ENCODE results near the gene SNAP23.

Gene SNAP23

GRCh38 chr15:42558739-42559138 is 63.3 kb downstream of the SNAP23 start:
- Mint-ChIP-seq H3K4me3 (no peak overlapping the region), H3K27me3 (no peaks in the 10 kb centered on the region), H3K4me1 (peaks cover 9% of the 10 kb centered on the region), H3K36me3 (peaks cover 28% of the 10 kb centered on the region), H3K27ac (no peak overlapping the region), H3K9me3 (no peaks in the 10 kb centered on the region)
- CTCF ChIA-PET = no interaction called here
- no peak for DNase-seq

GRCh38 chr15:42575188-42576039 is 80.0 kb downstream of the SNAP23 start, which contains the start of gene STARD9:
STARD9 (plus strand) TSS chr15:42575606; CDS start chr15:42575716, 110 bp downstream.
- Mint-ChIP-seq H3K36me3 (peaks cover 5% of the 10 kb centered on the region), H3K4me3 (peak within 1 kb of the TSS; percentile 89), H3K27ac (peak within 1 kb of the TSS; percentile 89), H3K4me1 (peaks cover 43% of the 10 kb centered on the region), H3K27me3 (peaks cover 56% of the 10 kb centered on the region), H3K9me3 (no peaks in the 10 kb centered on the region)
- CTCF ChIA-PET = interaction anchor here (0.6 to 1.1 kb wide), 5 partner anchors 12 to 27 kb away, joined by 3 read pairs; partner anchors contain the start of genes HAUS2 and LRRC57
- peak; percentile 97 for DNase-seq

DNA sequence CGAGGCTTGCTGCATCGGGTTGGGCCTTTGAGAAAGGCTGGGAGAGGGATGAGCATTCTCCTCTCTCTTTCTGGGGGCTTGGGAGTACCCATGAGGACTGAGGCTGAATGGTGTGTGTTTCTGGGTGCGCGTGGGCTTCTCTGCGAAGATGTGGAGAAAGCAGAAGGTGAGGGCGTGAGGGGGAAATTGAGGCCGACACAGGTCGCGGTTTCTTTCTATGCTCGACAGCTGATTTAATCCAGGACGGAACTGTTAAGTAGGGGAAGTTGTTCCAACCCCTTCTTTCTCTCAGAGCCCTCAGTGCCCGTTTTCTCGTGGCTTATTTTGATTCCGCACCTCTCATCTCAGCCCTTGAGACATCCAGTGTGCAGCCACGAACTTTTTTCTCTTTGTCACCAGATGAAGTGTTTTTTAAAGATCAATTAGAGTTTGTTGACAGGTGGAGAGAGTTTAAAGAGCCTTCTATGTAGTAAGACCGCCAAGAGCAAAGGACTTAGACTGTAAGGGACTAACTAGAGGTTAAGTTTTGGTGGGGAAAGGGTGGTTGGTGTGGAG is 80.7 kb downstream of the SNAP23 start:
- CTCF ChIA-PET = interaction anchor here (0.9 to 1.1 kb wide), 4 partner anchors 11 to 28 kb away, joined by 3 read pairs; partner anchors contain the start of genes HAUS2 and LRRC57
- peaks cover 48% of the 10 kb centered on the region for H3K4me1 Mint-ChIP-seq
- H3K27ac Mint-ChIP-seq = peak overlapping the region; percentile 66

GRCh38 chr15:42576776-42577175 is 81.3 kb downstream of the SNAP23 start:
- CTCF ChIA-PET = no interaction called here
- H3K27me3 Mint-ChIP-seq = peaks cover 68% of the 10 kb centered on the region
- no peak overlapping the region for H3K27ac Mint-ChIP-seq
- peaks cover 55% of the 10 kb centered on the region for H3K4me1 Mint-ChIP-seq
- DNase-seq = no peak
- H3K4me3 Mint-ChIP-seq = peak overlapping the region; percentile 89
- H3K36me3 Mint-ChIP-seq = peaks cover 5% of the 10 kb centered on the region
- H3K9me3 Mint-ChIP-seq = no peaks in the 10 kb centered on the region

More for the DNA sequence above, 80.7 kb downstream of the SNAP23 start:
- no peak for DNase-seq
- Mint-ChIP-seq H3K9me3 (no peaks in the 10 kb centered on the region), H3K36me3 (peaks cover 6% of the 10 kb centered on the region), H3K27me3 (peaks cover 63% of the 10 kb centered on the region), H3K4me3 (peak overlapping the region; percentile 89)

DNA sequence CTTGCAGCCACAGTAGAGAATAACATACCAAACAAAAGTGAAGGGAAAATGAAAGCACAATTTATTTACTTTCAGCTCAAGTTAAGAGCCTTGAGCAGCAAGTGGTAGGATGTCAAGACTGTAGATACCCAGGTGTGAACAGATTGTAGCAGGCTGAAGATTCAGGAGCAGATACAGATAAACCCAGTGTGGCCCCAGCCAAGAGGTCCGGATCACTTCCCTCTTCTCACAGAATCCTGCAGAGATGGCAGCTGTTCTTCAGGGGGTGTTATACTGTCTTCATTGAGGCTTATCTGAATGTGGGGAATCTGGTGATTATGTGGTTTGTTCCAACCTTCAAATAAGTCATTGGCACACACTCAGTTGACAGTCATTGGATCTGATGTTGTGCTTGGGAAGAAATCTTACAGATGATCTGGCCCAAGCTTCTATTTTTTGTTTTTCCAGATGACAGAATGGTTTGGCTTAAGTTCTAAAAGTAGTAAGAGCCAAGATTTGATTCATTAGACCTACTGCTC is 82.1 kb downstream of the SNAP23 start:
- peak overlapping the region; percentile 13 for H3K4me3 Mint-ChIP-seq

GRCh38 chr15:42578984-42579537 is 83.6 kb downstream of the SNAP23 start:
- peaks cover 4% of the 10 kb centered on the region for H3K36me3 Mint-ChIP-seq
- no peaks in the 10 kb centered on the region for H3K9me3 Mint-ChIP-seq
- H3K27ac Mint-ChIP-seq = no peak overlapping the region
- no peak overlapping the region for H3K4me3 Mint-ChIP-seq
- CTCF ChIA-PET = no interaction called here
- H3K27me3 Mint-ChIP-seq = peaks cover 68% of the 10 kb centered on the region
- H3K4me1 Mint-ChIP-seq = peaks cover 63% of the 10 kb centered on the region
- no peak for DNase-seq

More for the DNA sequence above, 82.1 kb downstream of the SNAP23 start:
- Mint-ChIP-seq H3K36me3 (peaks cover 4% of the 10 kb centered on the region), H3K27me3 (peaks cover 70% of the 10 kb centered on the region), H3K9me3 (no peaks in the 10 kb centered on the region), H3K4me1 (peaks cover 63% of the 10 kb centered on the region), H3K27ac (no peak overlapping the region)
- CTCF ChIA-PET = interaction anchor here (1.0 kb wide), 1 partner anchor 63 kb away, joined by 3 read pairs; no protein-coding TSS in a partner anchor
- no peak for DNase-seq

DNA sequence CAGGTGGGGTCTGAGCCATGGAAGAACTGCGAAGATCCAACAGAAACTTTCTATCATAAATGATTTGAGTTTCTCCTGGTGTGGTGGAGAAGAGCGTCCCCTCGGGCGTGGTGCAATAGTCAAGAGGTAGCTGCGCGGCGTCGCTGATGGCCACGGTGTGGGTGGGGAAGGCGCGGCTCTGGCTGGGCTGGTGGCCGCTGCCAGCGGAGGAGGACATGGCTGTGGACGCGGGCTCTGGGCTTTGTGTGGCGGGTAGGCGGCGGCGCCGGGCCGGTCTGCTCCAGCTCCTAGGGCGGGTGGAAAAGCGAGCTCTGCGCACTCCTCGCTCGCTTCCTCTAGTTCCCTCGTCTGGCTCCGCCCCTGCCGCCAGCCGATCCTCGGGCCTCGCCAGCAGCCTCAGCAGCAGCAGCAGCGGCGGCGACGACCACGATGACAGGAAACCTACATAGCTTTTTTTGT is 85.9 kb downstream of the SNAP23 start:
- DNase-seq = peak; percentile 89
- no peaks in the 10 kb centered on the region for H3K9me3 Mint-ChIP-seq
- peak overlapping the region; percentile 72 for H3K4me3 Mint-ChIP-seq
- H3K27ac Mint-ChIP-seq = peak overlapping the region; percentile 67
- H3K27me3 Mint-ChIP-seq = peaks cover 56% of the 10 kb centered on the region
- peaks cover 52% of the 10 kb centered on the region for H3K4me1 Mint-ChIP-seq
- peaks cover 8% of the 10 kb centered on the region for H3K36me3 Mint-ChIP-seq
- CTCF ChIA-PET = interaction anchor here (1.2 to 1.6 kb wide), 3 partner anchors 10 to 26 kb away, joined by 3 to 4 read pairs (median 3); no protein-coding TSS in a partner anchor

All from activated naive CD4-positive, alpha-beta T cell treated with anti-CD3 and anti-CD28 coated beads, Interleukin-2, amount 10 ng/mL, durations not matched to agents 7 days and 5 days (primary cell).